NCI-H748 (cell line): ENCODE data around the gene CMKLR1.

Source experiments
- DNase-seq: peaks from one replicate; lab custom pipeline; 2025; ENCODE audit not compliant: unreplicated experiment; lab: John Stamatoyannopoulos, UW

Gene CMKLR1

DNA sequence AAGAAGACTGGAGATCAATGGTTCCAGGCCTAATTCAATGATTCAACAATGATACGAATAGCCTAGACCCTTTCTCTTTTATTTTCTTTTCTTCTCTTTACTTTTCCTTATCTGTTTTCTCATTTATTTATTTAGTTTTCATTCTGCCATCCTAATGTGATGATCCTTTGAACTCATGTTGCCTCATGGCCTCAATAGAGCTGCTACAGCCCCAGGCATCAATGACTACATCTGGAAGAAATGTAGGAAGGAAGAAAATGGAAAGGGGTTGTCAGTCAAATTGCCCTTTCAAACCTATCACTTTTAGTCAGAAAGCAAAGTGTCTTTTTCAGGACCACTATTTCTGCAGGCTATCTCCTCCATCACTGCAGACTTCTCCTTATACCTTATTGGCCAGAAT lies 69.9 kb downstream of the CMKLR1 start:
- DNase-seq: no peak

DNA sequence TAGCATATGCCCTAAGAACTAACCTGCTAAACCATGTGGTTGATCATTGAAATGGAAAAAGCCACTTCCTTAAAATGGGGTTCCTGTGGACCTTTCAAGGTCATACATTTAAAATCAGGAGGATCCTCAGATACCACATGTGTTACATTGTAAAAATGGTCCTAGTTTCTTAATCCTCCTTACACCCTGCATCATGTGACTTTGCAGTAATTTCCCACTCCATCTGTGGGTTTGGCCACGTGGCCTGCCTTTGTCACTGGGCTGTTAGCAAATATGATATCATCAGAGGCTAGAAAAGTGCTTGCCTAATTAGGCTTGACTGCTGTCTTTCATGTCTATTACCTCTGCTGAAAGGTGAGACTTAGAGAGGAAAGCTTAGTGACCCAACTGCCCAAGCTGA lies 70.7 kb downstream of the CMKLR1 start:
- no peak for DNase-seq

DNA sequence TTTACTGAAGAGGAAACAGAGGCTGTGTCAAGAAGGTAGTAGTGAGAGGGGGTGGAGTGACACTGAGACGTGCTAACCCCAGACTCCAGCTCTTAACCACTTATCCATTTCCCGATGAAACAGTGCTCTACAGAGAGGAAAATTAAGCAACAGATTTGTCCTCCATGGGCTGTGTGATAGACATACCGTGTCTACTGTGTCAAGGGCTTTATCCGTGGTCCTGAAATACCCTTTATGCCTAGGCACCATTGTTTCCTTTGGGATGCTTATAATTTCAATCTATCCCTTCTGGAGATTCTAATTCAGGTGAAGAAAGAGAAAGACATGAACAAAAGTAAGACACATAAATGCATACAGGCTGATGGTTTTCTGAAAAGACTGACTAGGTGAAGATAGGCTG lies 71.7 kb downstream of the CMKLR1 start:
- DNase-seq: no peak

DNA sequence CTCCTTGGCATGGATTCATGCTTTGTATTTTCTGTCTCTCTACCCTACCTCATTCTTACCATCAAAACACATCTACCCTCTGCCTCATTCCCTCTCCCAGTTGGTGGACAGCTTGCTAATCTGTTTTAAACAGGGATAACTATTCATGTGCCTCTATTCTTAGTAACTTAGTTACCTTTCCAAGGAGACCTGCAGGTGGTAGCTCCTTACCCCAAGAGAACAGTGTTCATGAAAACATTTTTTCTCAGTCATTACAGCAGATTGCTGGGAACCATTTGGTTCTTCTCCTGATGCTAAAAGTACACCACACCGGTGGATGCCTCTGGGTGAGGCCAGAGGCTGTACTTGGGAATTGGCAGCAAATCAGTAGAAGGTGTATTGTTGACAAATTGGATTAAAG lies 73.0 kb downstream of the CMKLR1 start:
- DNase-seq: no peak

DNA sequence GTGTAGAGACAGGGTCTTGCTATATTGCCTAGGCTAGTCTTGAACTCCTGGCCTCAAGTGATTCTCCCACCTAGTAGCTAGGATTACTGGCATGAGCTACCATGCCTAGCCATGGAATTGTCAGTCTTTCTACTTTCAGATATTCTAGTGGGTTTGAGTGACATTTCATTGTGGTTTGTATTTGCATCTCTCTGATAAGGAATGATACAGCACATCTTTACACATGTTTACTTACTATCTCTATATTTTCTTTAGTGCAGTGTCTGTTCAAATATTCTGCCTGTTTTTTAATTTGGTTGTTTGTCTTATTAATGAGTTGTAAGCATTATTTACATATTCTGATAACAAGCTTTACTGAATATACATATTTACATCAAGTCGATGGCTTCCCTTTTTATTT lies 73.6 kb downstream of the CMKLR1 start:
- no peak for DNase-seq

DNA sequence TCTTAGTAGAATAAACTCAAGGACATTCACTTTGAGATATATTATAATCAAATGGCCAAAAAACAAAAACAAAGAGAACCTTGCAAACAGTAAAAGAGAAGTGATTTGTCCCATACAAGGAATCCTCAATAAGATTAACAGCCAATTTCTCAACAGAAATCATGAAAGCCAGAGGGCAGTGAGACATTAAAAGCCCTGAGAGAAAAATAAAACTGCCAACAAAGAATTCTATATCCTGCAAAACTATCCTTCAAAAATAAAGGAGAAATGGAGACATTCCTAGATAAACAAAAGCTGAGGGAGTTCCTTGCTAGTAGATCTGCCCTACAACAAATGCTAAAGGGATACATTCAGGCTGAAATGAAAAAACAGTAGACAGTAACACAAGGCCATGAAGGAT lies 78.1 kb downstream of the CMKLR1 start:
- no peak for DNase-seq

DNA sequence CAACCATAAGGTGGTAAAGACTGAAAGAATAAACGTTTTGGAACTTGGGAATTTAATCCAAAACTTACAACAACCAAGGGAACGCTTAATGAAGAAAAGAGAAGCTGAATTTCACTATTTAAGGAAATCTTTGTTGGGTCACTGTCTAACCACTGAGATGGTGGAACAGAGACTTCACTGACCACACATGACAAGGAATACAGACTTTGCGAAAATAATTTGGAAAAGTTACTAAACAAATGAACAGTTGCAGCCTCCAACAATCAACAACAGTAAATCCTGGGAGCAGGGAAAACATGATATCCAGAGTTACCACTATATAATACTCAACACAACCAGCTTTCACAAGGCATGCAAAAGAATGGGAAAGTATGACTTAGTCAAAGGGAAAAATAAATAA lies 79.1 kb downstream of the CMKLR1 start:
- no peak for DNase-seq

DNA sequence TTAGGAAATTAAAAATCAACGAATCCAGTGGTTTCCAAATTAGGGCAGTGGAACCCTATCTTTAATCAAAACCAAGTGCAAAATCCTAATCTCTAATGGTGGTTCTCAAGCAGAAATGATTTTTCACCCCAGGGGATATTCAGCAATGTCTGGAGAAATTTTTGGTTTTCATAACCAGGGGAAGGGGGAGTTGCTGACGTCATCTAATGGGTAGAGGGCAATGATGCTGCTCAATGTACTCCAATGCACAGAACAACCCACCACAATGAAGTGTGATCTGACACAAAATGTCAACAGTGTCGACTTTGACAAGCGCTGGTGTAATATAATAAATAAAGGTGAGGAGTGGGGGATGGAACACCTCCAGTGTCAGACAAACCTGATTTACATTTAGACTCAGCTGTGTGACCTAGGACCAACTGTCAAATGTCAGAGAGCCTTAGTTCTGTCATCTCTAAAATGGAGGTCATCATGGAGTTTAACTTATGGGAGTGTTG lies 81.5 kb downstream of the CMKLR1 start:
- no peak for DNase-seq

DNA sequence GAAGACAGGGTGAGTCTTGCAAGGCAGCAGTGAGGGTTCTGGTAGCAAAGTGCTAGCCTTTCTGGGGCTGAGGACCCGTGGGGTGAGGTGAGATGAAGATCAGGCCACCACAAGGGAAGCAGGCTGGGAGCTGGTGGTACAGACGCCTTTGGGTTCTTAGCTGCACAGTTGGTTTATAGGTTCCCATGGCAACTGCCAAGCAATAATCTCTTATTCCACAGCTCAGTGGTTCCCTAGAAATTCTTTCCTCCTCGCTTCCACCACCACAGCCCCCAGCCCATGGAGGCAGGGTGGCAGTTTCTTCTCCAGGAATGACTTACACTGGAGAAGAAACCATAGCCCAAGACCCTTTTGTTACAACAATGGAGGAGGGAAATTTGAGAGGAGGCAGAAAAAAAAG lies 82.1 kb downstream of the CMKLR1 start:
- DNase-seq: peak; percentile 19

DNA sequence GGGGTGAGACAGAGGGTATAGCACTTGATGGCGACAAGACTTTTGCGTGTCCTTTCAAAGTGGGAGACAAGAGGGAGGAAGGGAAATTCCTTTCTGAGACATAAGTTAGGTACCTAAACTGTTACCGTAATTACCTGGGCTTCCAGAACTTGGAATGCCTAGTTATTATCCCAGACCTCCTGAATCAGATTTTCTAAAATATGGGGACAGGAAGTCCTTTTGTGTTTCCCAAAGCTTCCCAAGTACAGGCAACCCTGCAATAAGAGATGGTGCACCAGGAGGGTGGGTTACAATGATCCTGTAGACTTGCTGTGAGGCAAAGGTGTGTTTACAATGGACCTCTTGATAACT lies 83.9 kb downstream of the CMKLR1 start:
- DNase-seq: no peak

DNA sequence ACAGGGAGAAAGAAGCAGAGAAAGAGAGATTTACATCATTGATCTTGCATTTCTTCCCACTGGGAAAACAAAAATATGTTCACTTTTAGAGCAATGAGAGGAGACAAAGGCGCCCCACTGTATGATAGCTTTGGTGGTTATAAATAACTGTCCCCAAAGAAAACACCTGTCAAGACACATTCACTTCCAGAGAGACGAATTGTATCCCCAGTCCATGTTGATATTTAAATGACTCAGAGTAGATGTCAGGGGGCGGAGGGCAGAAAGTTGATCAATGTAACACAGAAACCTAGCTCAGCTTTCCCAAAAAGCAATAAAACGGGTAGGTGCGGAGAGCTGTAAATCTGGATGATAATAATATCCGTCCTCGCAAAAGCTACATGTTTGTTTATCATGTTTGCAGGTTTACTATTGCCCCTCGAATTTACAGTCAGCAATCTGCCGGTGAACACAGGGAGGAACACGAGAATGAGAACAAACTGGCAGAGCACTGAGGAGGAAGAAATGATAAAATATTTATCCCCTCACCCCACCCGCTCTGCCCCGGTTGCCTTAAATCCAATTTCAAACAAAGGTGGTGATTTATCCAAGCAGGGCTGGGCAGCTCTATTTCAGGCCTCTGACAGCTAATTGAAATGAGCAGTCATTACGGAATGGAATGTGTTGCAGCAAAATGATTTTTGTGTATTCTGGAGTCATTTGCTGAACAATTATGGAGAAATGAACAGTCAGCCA lies 84.4 kb downstream of the CMKLR1 start:
- no peak for DNase-seq

DNA sequence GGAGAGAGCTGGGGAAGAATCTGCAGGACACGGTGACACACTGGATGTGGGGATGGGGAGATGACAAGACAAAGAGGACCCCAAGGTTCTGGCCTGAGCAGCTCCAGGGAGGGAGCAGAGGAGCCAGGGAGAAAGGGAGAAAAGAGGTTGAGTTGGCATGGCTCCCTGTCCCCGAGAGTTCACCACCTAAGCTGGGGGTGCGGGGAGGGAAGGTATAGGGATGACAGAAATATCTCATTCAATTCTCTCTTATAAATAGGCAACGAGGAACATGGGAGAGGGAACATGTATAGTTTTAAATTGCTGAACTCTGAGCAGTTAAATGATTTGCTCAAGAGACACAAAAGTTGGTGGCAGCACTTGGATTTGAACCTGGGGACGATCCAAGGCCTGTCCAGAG lies 85.1 kb downstream of the CMKLR1 start:
- no peak for DNase-seq

DNA sequence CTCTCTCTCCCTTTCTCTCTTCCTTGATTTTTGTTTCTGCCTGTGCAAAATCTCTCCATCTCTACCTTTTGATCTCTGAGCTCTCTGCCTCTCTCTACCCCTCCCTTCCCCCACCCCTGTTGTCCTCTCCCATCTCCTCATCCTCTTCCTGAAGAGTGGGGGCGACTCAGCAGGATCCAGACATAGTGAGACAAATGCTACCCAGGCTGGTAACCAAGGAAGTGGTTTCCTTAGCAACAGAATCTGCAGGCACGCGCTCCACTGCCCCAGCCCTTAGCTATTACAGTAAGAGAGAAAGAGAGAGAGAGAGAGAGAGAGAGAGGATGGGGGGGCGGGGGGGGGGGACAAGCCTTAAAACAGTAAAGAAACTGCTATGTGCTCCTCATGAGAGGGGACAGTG lies 85.6 kb downstream of the CMKLR1 start:
- peak; percentile 69 for DNase-seq

DNA sequence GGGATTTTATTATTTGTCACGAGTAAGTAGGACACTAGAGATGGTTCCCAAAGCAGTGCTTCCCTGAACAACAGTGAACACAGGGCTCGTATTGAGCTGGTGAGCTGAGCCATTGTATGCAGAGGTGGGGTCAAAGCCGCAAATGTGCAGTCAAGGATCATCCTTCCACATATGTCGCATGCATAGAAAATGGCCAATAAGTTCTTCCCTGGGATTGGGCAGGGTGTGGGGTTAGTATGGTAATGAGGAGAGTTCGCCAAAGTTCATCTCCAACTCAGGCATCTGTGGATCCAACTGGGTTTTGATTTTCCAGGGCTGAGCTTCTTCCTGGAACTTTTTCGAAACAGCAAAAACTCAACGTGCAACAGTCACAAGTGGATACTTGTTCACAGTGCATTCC lies 86.6 kb downstream of the CMKLR1 start:
- no peak for DNase-seq

DNA sequence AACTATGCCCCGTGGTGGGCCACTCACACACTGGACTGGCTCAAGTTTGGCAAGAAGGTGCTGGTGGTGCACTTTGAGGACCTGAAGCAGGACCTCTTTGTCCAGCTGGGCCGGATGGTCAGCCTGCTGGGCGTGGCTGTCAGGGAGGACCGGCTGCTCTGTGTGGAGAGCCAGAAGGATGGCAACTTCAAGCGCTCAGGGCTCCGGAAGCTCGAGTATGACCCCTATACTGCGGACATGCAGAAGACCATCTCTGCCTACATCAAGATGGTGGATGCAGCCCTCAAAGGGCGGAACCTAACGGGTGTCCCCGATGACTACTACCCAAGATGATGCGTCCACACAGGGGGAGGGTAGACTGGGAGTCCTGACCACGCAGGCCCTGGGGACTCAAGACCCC lies 91.1 kb downstream of the CMKLR1 start:
- DNase-seq: no peak

DNA sequence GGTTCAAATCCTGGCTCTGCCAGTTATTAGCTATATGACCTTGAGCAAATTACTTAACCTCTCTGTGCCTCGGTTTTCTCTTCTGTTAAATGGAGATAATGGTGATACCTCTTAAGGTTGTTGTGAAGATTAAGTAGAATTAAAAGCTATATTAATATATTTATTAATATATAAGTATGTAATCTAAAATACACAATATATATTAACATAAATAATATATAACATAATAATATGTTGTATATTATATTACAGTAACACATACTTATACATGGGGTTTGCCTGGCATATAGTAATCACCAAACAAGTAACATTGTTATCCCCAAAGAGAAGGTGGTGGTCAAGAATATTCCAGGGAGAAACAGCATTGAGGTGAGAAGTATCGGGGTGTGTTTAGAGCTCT lies 92.0 kb downstream of the CMKLR1 start:
- no peak for DNase-seq

DNA sequence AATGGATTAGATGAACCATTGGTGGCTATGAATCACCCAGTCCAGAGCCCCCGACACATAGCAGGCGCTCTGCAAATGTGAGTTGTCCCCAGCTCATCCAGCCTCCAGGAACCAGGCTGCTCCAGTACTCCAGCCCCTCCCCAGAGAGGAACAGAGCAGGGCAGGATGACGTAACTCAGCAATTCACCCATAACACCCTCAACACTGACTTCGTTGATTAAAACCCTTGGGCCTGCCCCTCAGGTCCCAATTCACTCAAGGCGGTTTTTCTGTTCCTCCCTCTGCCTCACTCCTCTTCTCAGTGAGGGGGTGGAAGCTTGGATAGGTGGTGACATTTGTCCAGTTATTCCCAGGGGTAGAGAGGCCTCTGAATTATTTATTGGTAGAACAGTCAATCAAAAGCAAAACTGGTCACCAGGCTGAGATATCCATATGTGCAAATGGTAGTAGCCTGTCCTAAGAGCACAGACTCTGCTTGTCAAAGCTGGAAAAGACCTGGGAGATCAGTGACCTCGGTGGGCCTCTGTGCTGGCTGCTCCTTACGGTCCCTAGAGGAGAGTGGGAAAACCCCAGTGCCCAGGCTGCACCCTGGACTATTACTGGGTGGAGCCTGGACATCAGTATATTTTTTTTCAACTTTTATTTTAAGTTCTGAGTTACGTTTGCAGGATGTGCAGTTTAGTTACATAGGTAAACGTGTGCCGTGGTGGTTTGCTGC lies 97.0 kb downstream of the CMKLR1 start:
- DNase-seq: no peak

DNA sequence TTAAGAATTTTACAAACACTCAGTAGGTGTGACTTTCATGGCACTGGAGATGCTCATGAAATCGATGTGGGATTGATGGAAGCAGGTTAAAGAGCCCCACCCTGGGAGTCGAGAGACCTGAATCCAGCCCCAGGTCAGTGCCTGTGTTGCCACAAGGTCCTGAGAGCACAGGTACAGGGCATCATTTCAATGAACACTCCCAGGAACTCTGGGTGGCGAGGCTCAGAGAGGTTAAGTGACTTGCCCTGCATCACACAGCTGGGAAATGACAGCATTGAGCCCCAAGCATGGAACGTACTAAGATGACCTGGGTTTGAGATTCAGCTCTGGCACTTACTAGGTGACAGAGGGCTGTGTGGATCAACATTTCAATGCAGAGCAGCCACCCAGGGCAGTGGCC lies 98.2 kb downstream of the CMKLR1 start:
- no peak for DNase-seq

DNA sequence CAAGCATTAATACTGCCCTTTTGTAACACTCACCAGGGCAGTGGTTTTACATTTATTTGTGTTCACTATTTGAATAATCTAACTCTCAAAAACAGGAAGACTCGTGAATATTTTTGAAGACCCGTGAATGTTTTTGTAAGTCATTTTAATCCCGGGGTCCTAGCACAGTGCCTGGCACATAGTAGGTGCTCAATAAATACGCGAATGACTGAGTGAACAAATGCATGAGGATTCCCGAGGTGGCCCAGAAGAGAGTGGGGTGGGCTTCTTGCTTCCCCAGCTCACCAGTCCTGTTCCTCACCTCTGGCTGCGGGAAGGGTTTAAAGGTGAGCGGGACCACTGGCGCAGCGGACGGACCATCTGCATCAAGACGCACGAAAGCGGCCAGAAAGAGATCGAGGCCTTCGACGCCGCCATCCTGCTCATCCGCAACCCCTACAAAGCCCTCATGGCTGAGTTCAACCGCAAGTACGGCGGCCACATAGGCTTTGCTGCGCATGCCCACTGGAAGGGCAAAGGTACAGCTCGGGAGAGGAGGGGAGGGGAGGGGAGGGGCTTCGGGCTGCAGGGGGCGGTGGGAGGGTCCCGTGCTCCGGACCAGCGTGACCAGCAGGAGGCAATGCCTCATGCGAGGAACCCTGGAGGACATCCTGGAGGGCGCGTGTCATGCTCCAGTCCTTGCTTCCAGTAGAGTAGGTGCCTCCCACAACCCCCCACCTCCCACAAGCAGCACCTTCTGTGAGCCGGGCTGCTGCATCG lies 98.9 kb downstream of the CMKLR1 start:
- no peak for DNase-seq

DNA sequence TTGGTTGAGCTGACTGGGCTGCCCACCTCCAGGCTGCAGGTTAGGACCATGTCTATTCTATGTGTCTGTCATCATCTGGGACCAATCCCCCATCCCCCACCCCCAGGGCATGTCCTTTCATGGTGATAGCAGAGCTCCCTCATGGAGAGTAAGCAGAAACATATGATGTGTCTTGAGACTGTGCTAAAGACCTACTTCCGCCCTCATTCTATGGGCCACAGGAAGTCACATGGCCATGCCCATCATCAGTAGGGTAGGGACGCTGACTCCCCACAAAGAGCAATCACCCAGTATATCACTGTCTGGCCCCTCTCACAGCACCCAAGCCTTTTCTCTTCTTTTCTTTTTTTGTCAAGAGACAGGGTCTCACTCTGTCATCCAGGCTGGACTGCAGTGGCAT lies 99.7 kb downstream of the CMKLR1 start:
- DNase-seq: no peak

DNA sequence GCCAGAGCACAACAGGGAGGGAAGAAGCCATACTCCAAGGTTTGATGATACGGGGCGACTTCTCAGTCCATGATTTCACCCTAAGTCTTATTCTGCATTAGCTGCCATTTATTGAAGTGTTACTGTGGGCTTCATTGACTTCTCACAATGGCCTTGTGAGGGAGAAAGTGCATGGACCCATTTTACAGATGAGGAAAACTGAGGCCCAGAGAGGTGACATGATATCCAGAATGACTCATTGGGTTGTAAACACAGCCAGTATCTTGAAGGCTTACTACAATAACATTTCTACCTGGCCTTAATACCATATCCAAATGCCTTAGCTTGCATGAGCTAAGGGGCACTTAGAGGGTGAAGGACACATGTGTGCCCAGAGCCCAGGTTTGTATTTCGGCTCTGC lies 100.6 kb downstream of the CMKLR1 start:
- DNase-seq: no peak
